Activated T-helper 1 cell treated with anti-CD3 and anti-CD28 coated beads, Interleukin-12 subunit alpha, Interleukin-12 subunit beta, Interleukin-2, Interleukin-4 antibody, amounts not matched to agents 30 ng/mL and 10 ng/mL and 1 ng/mL, durations not matched to agents 14 hours and 24 hours and 36 hours (primary cell): ENCODE measurements around the gene GABRG3. TPM values are rescaled to one million over a fixed set of nuclear protein-coding genes. Genes with fewer than 3 reads are reported as not detected.
"Not testable (repeated sequence)": the region's sequence is repeated elsewhere in the genome, so short reads cannot be mapped to it uniquely, and the experiment has no call there.

Experiments used
- DNase-seq: peaks from one replicate; pipeline ENCODE4 v3.0.0; 2021; ENCODE audit warnings: low spot score
- H3K27ac Mint-ChIP-seq: one replicate; pipeline ENCODE4 v1.8.0; 2021; ENCODE audit warnings: mild to moderate bottlenecking, mixed read lengths
- H3K27me3 Mint-ChIP-seq: one replicate; pipeline ENCODE4 v1.8.0; 2022; ENCODE audit warnings: mild to moderate bottlenecking, moderate library complexity, mixed read lengths; ENCODE audit not compliant: insufficient read depth
- H3K36me3 Mint-ChIP-seq: one replicate; pipeline ENCODE4 v1.8.0; 2021; ENCODE audit warnings: low read depth, mixed read lengths
- H3K4me1 Mint-ChIP-seq: one replicate; pipeline ENCODE4 v1.8.0; 2021; ENCODE audit warnings: low read depth, mixed read lengths
- H3K4me3 Mint-ChIP-seq: one replicate; pipeline ENCODE4 v1.8.0; 2021; ENCODE audit warnings: mild to moderate bottlenecking, moderate library complexity, mixed read lengths
- H3K9me3 Mint-ChIP-seq: one replicate; pipeline ENCODE4 v1.8.0; 2021; ENCODE audit warnings: mixed read lengths
- intact Hi-C: fragments of 100-400 bp; cut with micrococcal nuclease; formaldehyde crosslinking; loops from one replicate; pipeline ENCODE4 v1.15.1; 2024
- total RNA-seq: library from RNA; stranded (reverse); gene quantifications from 2 replicates; pipeline ENCODE4 v1.2.3, GENCODE V29; 2022

Gene GABRG3
- total RNA-seq, 1 donor from 2014 or later: not detected

- Mint-ChIP-seq H3K4me3 (no peak overlapping the region), H3K27ac (no peak overlapping the region)
- intact Hi-C loops: no loop called here
These were observed 390.5 kb downstream of the GABRG3 start for GRCh38 chr15:27361438-27361837.

GRCh38 chr15:27365456-27365855 lies 394.5 kb downstream of the GABRG3 start:
- Mint-ChIP-seq H3K27me3 (no peaks in the 10 kb centered on the region), H3K36me3 (no peaks in the 10 kb centered on the region), H3K4me1 (no peaks in the 10 kb centered on the region), H3K9me3 (peaks cover 8% of the 10 kb centered on the region), H3K4me3 (no peak overlapping the region), H3K27ac (no peak overlapping the region)
- no peak for DNase-seq
- intact Hi-C loops: no loop called here

More at GRCh38 chr15:27361438-27361837, 390.5 kb downstream of the GABRG3 start:
- Mint-ChIP-seq H3K4me1 (no peaks in the 10 kb centered on the region), H3K27me3 (no peaks in the 10 kb centered on the region), H3K36me3 (no peaks in the 10 kb centered on the region), H3K9me3 (no peaks in the 10 kb centered on the region)
- no peak for DNase-seq

GRCh38 chr15:27377391-27377790 lies 406.4 kb downstream of the GABRG3 start:
- H3K4me1 Mint-ChIP-seq, H3K4me3 Mint-ChIP-seq, H3K36me3 Mint-ChIP-seq, H3K27ac Mint-ChIP-seq, H3K27me3 Mint-ChIP-seq, intact Hi-C loops, DNase-seq: not testable (repeated sequence)
- peaks cover 28% of the 10 kb centered on the region for H3K9me3 Mint-ChIP-seq

- no peak for DNase-seq
- no peak overlapping the region for H3K4me3 Mint-ChIP-seq
- no peaks in the 10 kb centered on the region for H3K27me3 Mint-ChIP-seq
- H3K36me3 Mint-ChIP-seq: no peaks in the 10 kb centered on the region
- no peaks in the 10 kb centered on the region for H3K4me1 Mint-ChIP-seq
- H3K9me3 Mint-ChIP-seq: peaks cover 48% of the 10 kb centered on the region
- H3K27ac Mint-ChIP-seq: no peak overlapping the region
- intact Hi-C loops: no loop called here
These were observed 411.5 kb downstream of the GABRG3 start for GRCh38 chr15:27382361-27383025.

- no peak overlapping the region for H3K4me3 Mint-ChIP-seq
- H3K36me3 Mint-ChIP-seq: no peaks in the 10 kb centered on the region
- H3K9me3 Mint-ChIP-seq: peaks cover 49% of the 10 kb centered on the region
- H3K4me1 Mint-ChIP-seq: no peaks in the 10 kb centered on the region
- no peak overlapping the region for H3K27ac Mint-ChIP-seq
- DNase-seq: no peak
- intact Hi-C loops: no loop called here
- H3K27me3 Mint-ChIP-seq: no peaks in the 10 kb centered on the region
These were observed 412.7 kb downstream of the GABRG3 start for GRCh38 chr15:27383726-27384125.

- Mint-ChIP-seq H3K4me3 (no peak overlapping the region), H3K9me3 (peaks cover 21% of the 10 kb centered on the region), H3K36me3 (no peaks in the 10 kb centered on the region), H3K4me1 (no peaks in the 10 kb centered on the region), H3K27me3 (no peaks in the 10 kb centered on the region), H3K27ac (no peak overlapping the region)
- intact Hi-C loops: no loop called here
- no peak for DNase-seq
These were observed 421.2 kb downstream of the GABRG3 start for GRCh38 chr15:27392163-27392562.

- peaks cover 24% of the 10 kb centered on the region for H3K9me3 Mint-ChIP-seq
- no peaks in the 10 kb centered on the region for H3K4me1 Mint-ChIP-seq
- H3K36me3 Mint-ChIP-seq: no peaks in the 10 kb centered on the region
- no peak overlapping the region for H3K4me3 Mint-ChIP-seq
- intact Hi-C loops: no loop called here
- no peaks in the 10 kb centered on the region for H3K27me3 Mint-ChIP-seq
- H3K27ac Mint-ChIP-seq: no peak overlapping the region
- DNase-seq: no peak
These were observed 425.5 kb downstream of the GABRG3 start for GRCh38 chr15:27396521-27396920.

GRCh38 chr15:27396996-27397395 lies 426.0 kb downstream of the GABRG3 start:
- Mint-ChIP-seq H3K27ac (no peak overlapping the region), H3K27me3 (no peaks in the 10 kb centered on the region), H3K4me3 (no peak overlapping the region), H3K4me1 (no peaks in the 10 kb centered on the region), H3K36me3 (no peaks in the 10 kb centered on the region), H3K9me3 (peaks cover 27% of the 10 kb centered on the region)
- intact Hi-C loops: no loop called here
- no peak for DNase-seq

GRCh38 chr15:27398631-27399161 lies 427.7 kb downstream of the GABRG3 start:
- Mint-ChIP-seq H3K36me3 (no peaks in the 10 kb centered on the region), H3K4me1 (no peaks in the 10 kb centered on the region), H3K4me3 (no peak overlapping the region), H3K27ac (no peak overlapping the region), H3K27me3 (no peaks in the 10 kb centered on the region), H3K9me3 (peaks cover 39% of the 10 kb centered on the region)
- intact Hi-C loops: no loop called here
- DNase-seq: no peak

- intact Hi-C loops: no loop called here
- H3K27ac Mint-ChIP-seq: no peak overlapping the region
- no peaks in the 10 kb centered on the region for H3K27me3 Mint-ChIP-seq
- H3K4me3 Mint-ChIP-seq: no peak overlapping the region
- H3K36me3 Mint-ChIP-seq: no peaks in the 10 kb centered on the region
- peaks cover 39% of the 10 kb centered on the region for H3K9me3 Mint-ChIP-seq
- no peaks in the 10 kb centered on the region for H3K4me1 Mint-ChIP-seq
- no peak for DNase-seq
These were observed 428.3 kb downstream of the GABRG3 start for GRCh38 chr15:27399241-27399640.

- H3K27ac Mint-ChIP-seq: no peak overlapping the region
- peaks cover 47% of the 10 kb centered on the region for H3K9me3 Mint-ChIP-seq
- H3K27me3 Mint-ChIP-seq: no peaks in the 10 kb centered on the region
- DNase-seq: no peak
- H3K4me1 Mint-ChIP-seq: no peaks in the 10 kb centered on the region
- no peak overlapping the region for H3K4me3 Mint-ChIP-seq
- no peaks in the 10 kb centered on the region for H3K36me3 Mint-ChIP-seq
- intact Hi-C loops: no loop called here
These were observed 430.5 kb downstream of the GABRG3 start for GRCh38 chr15:27401471-27401870.

- Mint-ChIP-seq H3K27ac (no peak overlapping the region), H3K36me3 (no peaks in the 10 kb centered on the region), H3K9me3 (peaks cover 25% of the 10 kb centered on the region), H3K27me3 (no peaks in the 10 kb centered on the region), H3K4me3 (no peak overlapping the region), H3K4me1 (no peaks in the 10 kb centered on the region)
- DNase-seq: no peak
- intact Hi-C loops: no loop called here
These were observed 437.4 kb downstream of the GABRG3 start for GRCh38 chr15:27408428-27408827.

GRCh38 chr15:27410996-27411605 lies 440.1 kb downstream of the GABRG3 start:
- Mint-ChIP-seq H3K9me3 (peaks cover 20% of the 10 kb centered on the region), H3K36me3 (no peaks in the 10 kb centered on the region), H3K4me1 (no peaks in the 10 kb centered on the region), H3K4me3 (no peak overlapping the region), H3K27me3 (no peaks in the 10 kb centered on the region), H3K27ac (no peak overlapping the region)
- intact Hi-C loops: no loop called here
- no peak for DNase-seq
